Stimulated activated CD4-positive, alpha-beta T cell treated with anti-CD3 and anti-CD28 coated beads, TNF-alpha, amount 100 ng/mL, for 4 hours (primary cell): ENCODE data around the gene KRT80.

Experiments
- DNase-seq, 3 experiments: peaks; one replicate each; pipeline ENCODE4 v3.0.0-alpha.2; 2020; ENCODE audit warnings: low read depth in 3 of 3

KRT80 gene

DNA sequence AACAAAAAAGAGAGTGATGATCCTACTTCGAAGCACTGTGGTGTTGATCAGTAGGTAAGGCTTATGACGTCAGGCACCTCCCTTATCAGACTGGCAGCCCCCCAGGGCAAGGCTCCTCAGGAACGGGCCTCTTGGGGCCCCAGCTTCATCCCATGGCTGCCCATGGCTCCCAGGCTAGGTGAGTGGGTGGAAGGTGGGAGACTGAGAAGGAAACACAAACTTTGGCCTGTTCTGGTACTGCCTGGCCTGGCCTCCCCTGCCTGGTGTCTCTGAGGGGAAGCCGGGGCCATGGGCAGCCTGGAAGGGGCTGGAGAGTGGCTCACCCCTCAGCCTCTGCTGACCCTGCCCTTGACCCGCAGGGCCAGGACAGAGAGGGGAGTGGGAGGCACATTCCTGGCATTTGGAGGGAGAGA lies 38.9 kb downstream of the KRT80 start:
- no peak for DNase-seq

DNA sequence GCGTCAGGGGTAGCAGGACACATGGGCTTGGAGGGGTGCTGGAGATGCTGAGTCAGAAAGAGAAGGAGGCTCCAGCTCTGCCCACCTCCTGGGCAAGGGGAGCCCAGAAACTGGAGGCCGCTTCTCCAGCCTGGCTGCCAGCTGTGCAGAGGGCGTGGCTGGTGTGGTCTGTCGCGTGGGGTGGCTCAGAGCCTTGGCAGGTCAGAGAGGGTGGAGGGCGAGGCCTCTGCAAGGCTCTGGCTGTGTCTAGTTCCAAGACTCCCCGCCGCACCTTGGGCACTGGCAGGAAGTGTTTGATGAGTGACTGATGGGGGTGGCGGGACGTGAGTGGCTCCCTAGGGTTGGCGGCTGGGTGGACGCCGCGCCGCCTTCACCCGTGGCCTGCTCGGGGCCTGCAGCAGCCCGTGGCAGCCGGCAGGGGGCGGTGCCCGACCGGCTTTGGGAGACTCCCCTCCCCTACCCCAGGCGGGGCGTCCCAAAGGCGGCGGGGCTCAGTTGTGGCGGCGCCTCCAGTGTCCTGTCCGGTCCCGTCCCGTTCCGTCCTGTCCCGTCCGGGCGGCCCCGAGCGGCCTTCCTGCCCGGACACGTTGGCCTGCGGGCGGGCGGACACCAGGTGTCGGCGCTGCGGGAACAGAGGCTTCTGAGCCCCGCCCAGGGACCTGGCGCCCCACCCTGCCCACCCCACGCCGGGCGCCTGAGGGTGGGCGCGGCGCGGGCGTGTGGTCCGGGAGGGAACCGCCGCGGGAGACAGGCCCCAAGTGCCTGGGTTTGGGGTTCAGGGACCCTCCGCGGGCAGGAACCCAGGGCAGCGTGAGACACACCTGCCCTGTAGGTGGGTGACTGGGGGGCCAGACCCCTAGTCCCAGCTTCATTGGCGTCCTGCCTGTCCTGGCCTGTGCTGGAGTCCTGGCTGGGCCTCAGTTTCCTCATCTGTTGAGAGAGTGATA lies 39.7 kb downstream of the KRT80 start:
- peak; percentile 52 to 57 (median 54) for DNase-seq

DNA sequence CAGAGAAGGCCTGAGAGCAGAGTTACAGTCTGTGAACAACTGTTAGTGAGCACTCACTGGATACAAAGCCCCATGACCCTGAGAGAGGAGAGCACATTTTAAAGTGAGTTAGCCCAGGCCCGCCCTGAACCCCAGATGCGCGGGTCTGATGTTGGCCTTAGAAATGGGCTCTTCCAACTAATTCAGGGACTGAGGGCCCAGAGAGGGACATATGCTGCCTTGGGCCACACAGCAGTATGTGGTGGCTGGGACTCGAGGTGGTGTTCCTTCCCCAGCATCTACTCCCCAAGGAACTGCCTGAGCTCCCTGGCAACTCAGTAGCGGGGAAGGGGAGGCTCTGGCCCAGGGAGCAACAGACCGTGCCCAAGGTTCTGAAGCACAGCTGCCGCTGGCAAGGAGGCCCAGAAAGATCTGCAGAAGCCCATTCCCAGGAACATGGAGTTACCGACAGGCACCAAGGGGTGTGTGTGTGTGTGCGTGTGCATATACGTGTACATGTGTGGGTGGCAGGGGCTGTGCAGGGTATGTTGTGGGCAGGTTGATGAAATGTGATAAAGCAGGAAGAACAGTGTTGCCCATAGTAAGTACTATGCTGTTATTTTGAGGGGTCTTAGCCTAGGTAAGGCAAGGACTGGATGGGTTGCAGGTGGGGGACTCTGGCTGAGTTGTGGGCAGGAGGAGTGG lies 40.5 kb downstream of the KRT80 start:
- no peak for DNase-seq

DNA sequence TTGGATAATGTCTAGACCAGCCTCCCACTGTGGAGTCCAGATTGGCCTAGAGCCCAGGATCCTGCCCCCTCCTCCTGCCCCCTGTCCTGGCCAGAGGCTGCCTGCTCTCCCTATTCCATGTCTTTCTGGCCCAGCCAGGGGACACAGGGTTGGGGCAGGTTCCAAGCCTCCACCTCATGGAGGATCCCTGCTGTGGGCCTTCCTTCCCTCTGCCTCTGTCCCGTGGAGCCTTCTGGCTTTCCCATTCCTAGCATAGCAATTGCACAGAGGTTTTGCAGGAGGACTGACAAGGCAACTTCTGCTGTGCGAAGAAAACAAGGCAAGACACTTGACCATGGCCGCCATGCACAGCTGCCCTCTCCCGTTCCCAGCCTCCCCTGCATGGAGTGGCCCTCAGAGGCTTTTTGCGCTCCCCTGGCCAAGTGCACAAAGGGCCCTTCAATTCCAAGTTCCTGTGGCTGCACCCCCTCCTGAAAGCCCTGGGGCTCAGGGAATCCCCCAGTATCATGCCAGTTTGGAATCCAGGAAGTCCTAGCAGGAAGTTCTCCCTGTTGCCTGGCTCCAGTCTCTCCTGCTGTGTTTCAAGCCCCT lies 42.1 kb downstream of the KRT80 start:
- no peak for DNase-seq

DNA sequence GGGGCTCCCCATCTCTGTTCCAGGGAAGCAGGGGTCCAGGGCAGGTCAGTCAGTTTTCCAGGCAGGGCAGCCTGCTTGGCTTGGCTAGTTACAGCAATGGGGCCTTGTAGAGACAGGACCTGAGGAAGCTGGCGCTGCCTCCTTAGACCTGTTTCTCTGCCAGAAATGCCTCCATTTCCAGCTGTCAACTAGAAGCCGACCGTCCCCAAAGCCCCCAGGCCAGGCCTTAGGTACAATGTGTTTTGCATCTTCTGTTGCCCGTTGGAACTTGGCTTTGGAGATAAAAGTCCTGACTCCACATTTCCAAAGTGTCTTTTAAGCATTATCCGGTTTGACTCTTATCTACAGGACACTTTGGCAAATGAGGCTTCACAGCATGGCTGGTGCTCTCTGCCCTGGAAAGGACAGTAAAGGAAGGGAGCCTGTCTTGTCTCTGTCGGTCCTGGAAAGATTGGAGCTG lies 42.6 kb downstream of the KRT80 start:
- DNase-seq: no peak

DNA sequence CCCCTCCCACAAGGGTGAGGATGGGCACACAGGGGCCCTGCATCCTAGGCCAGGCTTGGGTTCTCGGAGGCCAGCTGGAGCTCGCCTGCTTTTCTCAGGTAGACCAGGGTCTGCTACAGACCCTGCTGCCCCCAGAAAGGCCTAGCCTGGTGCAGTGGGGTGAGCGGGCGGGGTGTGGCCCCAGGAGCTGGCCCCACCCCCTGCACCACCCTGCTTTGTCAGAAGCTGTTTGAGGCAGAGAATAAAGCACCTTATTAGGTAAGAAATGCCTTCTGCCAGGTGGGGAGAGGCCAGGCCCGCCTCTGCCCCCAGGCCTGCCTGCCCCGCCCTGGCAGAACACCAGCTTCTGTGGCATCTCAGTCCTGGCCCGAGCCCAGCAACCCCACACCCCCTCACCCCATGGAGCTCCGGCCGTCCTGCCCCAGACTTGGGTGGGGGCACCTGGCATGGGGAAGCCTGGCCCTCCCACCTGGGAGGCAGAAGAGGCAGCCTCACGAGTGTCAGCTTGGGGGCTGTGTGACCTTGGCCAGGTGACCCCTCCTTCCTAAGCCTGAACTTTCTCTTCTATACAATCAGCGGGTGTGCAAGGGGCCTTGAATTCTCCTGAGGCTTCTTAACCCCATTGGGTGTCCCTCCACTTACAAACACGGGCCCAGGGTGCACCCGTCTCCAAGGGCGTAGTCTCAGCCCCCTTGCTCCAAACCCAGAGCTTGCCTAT lies 43.2 kb downstream of the KRT80 start:
- DNase-seq: no peak

DNA sequence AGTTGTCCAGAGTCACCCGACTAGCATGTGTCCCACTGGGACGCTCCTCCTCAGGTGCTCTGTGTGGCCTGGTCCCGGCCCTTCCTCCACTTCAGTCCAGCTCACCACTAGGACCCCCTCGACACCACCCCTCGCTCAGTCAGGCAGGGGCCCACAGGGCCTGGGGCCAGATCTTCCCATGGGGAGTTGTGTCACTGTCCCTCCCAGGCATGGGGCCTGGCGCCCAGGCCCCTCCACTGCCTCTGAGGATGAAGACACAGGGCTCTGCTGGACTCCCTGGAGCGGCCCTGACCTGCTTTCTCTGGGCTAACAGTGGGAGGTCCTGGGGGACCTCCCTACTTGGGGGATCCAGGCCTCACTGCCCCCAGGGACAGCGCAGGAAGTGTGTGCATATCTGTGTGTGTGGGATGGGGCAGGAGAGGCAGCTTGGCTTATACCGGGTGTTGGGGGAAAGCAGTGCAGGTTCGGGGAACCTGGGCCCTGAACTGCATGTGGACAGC lies 43.8 kb downstream of the KRT80 start:
- no peak for DNase-seq

DNA sequence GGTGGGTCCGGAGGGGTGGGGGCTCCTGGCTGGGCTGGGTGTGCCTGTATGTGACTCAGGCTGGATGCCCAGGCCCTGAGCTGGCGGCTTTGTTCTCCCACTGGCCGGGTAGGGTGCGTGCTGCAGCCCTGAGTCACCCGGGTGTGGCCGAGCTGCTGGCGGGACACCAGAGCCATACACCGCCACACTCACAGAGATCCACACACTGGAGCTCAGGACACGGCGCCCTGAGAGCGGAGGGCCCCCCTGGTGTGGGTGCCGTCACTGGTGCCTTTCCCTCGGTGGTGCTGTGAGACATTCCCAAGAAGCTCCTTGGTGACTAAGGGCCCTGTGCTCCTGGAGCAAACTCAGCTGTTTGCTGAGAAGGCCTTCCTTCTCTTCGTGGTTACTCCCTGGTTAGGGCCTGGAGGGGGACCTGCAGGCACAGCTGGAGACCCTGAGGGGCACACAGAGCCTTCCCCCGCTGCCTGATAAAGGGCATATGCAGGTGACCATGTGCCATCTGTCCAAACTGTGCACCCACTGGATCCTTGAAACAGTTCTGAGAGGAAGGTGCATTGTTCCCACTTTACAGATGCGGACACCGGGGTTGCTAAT lies 44.3 kb downstream of the KRT80 start:
- DNase-seq: no peak

DNA sequence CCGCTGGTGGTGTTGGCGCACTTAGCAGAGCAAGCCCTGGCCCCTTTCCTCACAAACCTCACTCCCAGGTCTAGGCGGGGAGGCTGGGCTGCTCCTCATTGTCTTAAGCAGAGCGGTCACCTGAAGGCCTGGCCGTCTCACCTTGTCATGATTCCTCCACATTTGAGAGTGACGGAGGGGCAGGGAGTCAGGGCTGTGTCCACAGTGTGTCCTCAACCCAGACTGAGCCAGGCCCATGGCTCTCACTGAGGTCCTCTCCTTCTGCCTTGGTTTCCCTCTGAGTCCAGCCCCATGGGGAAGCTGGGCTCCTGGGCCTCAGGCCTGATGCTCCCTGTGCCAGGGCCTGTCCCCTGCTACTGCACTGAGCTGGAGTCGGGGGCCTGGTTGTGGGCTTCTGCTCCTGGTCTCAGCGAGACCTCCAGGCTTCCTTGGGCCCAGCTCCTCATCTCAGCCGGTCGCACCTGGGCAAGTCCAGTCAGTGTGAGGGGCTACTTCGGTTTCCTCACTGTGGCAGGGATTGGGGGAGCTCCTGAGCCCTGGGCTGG lies 44.9 kb downstream of the KRT80 start:
- DNase-seq: no peak

DNA sequence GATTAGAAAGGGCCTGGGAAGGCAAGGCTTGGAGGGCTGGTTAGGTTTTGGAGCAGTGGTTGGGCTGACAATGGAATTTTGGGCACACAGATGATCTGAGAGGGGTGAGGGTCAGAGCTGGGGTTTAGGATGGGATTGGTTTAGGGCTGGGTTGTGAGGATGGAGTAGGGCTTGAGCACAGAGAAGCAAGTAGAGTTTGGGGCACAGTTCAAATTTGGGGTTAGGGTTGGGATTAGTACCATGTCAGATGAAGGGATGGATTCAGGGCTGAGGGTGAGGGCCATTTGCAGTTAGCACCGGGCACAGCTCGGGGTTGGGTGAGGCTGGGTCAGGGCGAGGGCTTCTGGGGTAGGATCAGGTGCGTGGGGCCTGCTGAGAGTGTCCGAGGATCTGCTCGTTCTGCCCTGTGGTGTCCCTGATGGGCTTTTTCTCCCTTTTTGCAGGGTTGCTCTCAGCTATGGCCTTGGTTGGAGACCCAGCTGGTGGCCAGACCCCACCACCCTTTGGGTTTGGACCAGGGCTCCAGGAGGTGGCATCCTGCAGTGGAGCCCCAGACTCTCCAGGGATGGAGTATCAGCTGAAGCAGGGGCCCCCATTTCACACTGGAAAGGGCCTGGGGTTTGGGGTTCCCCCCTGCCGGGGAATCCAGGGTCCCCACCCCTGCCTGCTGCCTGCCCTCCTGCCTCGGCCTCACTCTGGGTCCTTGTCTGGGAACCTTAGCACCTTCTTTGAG lies 45.6 kb downstream of the KRT80 start:
- DNase-seq: no peak

DNA sequence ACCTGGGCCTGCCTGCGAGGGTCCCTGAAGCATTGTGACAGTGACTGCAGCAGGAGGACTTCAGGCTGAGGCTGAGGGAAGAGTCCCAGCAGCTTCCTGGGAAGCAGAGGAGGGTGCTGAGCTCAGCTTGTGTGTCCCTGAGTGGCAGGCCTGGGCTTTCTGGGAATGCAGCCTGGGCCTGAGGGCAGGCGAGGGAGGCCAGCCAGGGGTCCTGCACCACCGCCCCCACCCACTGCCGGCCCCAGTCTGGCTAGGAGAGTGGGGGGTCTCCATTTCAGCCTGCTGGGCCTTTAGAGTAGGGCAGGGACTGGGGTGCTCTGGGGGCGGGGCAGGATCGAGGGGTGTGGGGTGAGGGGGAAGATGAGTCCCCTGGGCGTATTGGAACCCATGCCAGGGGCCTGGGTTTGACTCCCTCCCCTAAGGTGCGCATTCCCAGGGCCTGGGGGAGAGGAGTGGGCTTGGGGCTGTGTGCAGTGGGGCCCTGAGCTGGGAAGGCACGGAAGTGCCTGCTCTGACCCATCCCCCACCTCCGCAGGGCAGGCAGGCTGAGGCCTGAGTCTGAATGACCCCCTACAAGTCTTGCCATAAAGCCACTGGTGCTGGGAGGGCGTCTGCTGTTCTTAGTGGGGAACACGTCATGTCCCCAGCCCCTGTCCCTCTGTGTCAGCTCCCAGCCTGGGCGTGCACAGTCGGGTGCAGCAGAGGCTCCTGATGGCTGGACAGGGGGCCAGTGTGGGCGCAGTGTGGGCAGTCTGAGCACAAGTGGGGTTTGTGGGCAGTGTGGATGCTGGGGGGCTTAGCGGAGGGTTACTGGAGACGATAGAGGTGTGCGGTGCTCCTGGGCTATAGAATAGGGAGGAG lies 46.4 kb downstream of the KRT80 start:
- DNase-seq: no peak

DNA sequence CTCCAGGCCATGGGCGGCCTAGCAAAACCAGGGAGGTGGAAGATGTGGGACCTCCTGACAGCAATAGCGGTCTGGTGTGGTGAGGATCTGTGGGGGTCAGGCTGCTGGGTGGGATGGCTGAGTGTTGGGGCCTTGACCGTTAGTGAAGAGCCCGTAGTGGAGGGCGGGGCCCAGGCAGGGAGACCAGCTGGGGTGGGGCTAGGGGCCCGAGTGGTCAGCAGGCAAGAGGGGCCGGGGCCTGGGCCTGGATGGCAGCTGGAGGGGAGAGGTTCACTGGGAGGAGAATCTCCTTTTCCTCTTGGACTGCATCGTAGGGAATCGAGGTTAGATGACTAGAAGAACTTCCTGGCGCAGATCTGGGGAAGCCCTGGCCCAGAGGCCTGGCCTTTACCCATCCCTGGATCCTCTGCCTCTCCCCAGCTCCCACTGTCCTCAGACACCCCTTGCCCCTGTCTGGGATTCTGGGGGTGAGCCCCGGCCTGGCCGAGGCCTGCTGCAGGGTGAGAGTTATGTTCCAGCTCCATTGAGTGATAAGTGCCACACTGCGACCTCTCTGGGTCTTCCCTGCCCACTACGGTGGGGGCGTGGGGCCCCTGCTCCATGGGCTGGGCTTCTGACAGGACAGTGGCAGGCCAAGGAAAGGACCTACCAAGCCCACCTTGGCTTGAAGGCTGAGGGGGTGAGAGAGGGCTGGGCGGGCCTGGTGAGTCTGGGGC lies 47.1 kb downstream of the KRT80 start:
- DNase-seq: no peak

DNA sequence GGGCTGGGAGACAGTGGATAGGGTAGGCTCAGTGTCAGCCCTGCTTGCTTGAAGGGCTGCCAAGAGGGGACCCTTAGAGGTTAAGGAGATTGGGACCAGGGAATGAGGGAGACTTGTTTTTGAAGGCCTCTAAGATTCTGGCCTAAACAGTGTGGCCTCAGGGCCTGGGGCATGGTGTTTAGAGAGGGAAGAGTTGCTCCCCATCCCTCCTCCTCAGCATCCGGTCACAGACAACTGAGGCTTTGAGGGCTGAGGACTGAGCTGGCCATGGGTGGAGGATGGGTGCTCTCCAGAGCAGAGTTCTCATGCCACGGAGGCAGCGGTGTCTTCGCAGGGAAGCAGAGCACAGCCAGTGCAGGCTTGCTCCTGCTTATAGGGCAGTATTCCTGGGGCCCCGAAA lies 49.4 kb downstream of the KRT80 start:
- DNase-seq: no peak

DNA sequence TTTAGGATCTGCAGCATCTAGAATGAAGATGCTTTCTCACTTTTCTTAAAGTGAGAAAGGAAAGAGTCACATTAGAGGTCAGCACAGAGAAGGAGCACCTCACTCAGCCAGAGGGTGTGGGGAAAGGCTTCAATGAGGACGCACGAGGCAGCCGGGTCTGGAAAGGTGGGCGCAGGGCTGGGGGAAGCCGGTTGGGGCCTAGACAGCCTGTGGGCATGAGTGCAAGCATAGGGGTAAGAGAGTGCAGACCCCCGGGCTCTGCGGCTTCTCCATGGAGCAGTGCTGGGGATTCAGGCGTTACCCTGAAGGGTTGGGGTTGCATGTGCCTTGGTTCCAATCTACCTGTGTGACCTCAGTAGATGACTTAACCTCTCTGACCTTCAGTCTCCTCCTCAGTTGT lies 49.9 kb downstream of the KRT80 start:
- DNase-seq: no peak

DNA sequence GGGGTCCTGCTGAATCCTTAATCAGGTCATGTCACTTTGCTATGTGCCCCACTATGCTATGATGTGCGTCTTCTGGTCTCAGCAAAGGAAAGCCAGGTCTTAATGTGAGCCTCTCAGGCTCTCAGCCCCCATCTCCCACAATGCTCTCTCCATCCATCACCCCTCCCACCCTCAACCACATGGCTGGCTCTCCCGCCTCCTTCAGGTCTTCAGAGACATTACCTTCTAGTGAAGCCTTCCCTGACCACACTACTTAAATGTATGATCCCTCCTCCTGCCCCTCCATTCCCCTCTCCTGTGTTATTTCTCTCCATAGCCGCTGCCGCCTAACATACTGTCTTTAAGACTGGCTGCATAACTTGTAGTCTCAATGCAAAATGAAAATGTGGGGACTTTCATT lies 50.5 kb downstream of the KRT80 start:
- DNase-seq: no peak

DNA sequence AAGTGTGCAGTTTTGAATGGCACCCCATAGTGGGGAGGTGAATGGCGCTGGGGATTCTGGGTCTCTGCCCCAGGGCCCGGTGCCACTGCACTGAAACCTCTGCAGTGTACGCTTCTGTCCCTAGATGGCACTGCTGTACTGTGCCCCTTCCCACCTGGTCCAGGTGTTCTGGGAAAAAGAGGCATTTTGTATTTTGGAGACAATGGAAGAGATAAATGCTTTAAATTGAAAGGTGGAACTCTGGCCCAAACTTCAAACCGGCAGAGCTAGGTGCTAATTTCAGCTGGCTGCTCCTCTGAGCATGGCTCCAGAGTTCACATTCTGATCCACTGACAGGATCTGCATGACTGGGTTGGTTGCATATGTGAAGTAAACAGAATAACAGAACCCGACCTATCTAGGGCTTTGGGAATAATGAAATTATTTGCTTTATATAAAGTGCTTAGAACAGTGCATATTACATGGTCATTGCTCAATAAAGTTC lies 52.2 kb downstream of the KRT80 start:
- DNase-seq: no peak

DNA sequence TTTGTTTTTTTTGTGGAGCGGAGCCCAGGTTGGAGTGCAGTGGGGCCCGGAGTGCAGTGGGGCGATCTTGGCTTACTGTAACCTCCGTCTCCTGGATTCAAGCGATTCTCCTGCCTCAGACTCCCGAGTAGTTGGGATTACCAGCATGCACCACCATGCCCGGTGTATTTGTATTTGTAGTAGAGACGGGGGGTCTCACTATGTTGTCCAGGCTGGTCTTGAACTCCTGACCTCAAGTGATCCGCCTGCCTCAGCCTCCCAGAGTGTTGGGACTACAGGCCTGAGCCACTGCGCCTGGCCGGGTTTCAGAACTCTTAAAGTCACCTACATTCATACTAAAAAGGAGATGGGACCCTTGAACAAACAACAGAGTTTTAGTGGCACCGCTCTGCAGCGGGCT lies 52.7 kb downstream of the KRT80 start:
- DNase-seq: no peak

DNA sequence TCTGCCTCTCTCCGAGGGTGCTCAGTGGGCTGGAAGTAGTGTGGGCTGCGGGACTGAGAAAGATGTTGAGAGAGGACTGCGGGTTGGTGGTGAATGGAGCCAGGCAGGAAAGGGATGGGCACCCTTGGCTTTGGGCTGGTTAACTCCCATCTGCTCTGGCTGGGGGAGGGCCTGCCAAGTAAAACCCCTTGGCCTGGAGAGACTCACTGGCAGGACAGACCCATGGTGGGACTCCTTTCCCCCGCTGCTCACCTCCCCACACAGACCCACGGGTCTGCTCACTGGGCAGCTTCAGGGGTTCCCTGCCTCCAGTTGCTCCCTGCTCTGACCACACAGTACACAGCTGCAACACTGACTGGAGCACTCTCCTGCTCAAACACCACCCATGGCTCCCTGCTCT lies 54.1 kb downstream of the KRT80 start:
- DNase-seq: no peak

DNA sequence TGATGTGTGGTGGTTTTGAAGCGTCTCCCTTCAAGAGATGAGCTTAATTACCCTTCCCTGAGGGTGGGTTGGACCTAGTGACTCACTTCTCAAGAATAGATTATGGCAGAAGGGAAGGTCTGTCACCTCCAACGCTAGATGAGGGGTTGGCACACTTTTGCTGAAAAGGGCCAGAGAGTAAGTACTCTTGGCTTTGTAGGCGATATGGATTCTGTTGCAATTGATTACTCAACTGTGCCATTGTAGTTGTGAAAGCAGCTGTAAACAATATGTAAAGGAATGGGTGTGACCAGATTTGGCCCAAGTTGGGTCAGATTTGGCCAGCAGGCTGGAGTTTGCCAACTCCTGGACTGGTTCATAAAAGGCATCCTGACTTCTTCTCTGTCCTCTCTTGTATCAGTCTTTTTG lies 59.1 kb downstream of the KRT80 start:
- DNase-seq: no peak
